Measurements from ENCODE around the gene FBLN7.
A peak's percentile ranks its signal among the peaks of the same experiment; 100 is the strongest.

Gene FBLN7

GRCh38 chr2:112181571-112182290 lies 43.5 kb downstream of the FBLN7 start:
- Mint-ChIP-seq H3K4me1 (ENCODE audit: low read depth) (peaks cover 37% of the 10 kb centered on the region), H3K36me3 (ENCODE audit: low read depth) (peaks cover 7% of the 10 kb centered on the region), H3K9me3 (no peaks in the 10 kb centered on the region), H3K27ac (peak overlapping the region; percentile 38), H3K4me3 (peak overlapping the region; percentile 66), H3K27me3 (peaks cover 13% of the 10 kb centered on the region)

GRCh38 chr2:112182581-112183034 lies 44.4 kb downstream of the FBLN7 start:
- Mint-ChIP-seq H3K4me3 (peak overlapping the region; percentile 66), H3K36me3 (ENCODE audit: low read depth) (peaks cover 12% of the 10 kb centered on the region), H3K27me3 (peaks cover 13% of the 10 kb centered on the region), H3K9me3 (no peaks in the 10 kb centered on the region), H3K4me1 (ENCODE audit: low read depth) (peaks cover 46% of the 10 kb centered on the region), H3K27ac (peak overlapping the region; percentile 93)

GRCh38 chr2:112183327-112184025 lies 45.3 kb downstream of the FBLN7 start:
- Mint-ChIP-seq H3K9me3 (peaks cover 4% of the 10 kb centered on the region), H3K27me3 (peaks cover 17% of the 10 kb centered on the region), H3K4me1 (ENCODE audit: low read depth) (peaks cover 55% of the 10 kb centered on the region), H3K27ac (peak overlapping the region; percentile 93), H3K36me3 (ENCODE audit: low read depth) (peaks cover 17% of the 10 kb centered on the region), H3K4me3 (peak overlapping the region; percentile 66)

GRCh38 chr2:112184121-112184520 lies 45.9 kb downstream of the FBLN7 start:
- Mint-ChIP-seq H3K4me1 (ENCODE audit: low read depth) (peaks cover 61% of the 10 kb centered on the region), H3K27ac (peak overlapping the region; percentile 93), H3K36me3 (ENCODE audit: low read depth) (peaks cover 17% of the 10 kb centered on the region), H3K27me3 (peaks cover 10% of the 10 kb centered on the region), H3K9me3 (peaks cover 4% of the 10 kb centered on the region), H3K4me3 (peak overlapping the region; percentile 66)

GRCh38 chr2:112185131-112185530 lies 46.9 kb downstream of the FBLN7 start:
- H3K9me3 Mint-ChIP-seq = peaks cover 4% of the 10 kb centered on the region
- H3K36me3 Mint-ChIP-seq (ENCODE audit: low read depth) = peaks cover 17% of the 10 kb centered on the region
- no peak overlapping the region for H3K4me3 Mint-ChIP-seq
- peaks cover 10% of the 10 kb centered on the region for H3K27me3 Mint-ChIP-seq
- H3K4me1 Mint-ChIP-seq (ENCODE audit: low read depth) = peaks cover 71% of the 10 kb centered on the region
- H3K27ac Mint-ChIP-seq = peak overlapping the region; percentile 68

GRCh38 chr2:112187046-112187715 lies 49.0 kb downstream of the FBLN7 start:
- H3K27ac Mint-ChIP-seq = peak overlapping the region; percentile 99
- H3K4me3 Mint-ChIP-seq = peak overlapping the region; percentile 82
- H3K27me3 Mint-ChIP-seq = peaks cover 4% of the 10 kb centered on the region
- H3K4me1 Mint-ChIP-seq (ENCODE audit: low read depth) = peaks cover 73% of the 10 kb centered on the region
- peaks cover 17% of the 10 kb centered on the region for H3K36me3 Mint-ChIP-seq (ENCODE audit: low read depth)
- H3K9me3 Mint-ChIP-seq = peaks cover 4% of the 10 kb centered on the region

GRCh38 chr2:112187805-112188596 lies 49.8 kb downstream of the FBLN7 start:
- Mint-ChIP-seq H3K36me3 (ENCODE audit: low read depth) (peaks cover 20% of the 10 kb centered on the region), H3K4me1 (ENCODE audit: low read depth) (peaks cover 71% of the 10 kb centered on the region), H3K4me3 (peak overlapping the region; percentile 82), H3K27ac (peak overlapping the region; percentile 99), H3K27me3 (peaks cover 4% of the 10 kb centered on the region), H3K9me3 (peaks cover 7% of the 10 kb centered on the region)

- peaks cover 20% of the 10 kb centered on the region for H3K36me3 Mint-ChIP-seq (ENCODE audit: low read depth)
- peak overlapping the region; percentile 99 for H3K27ac Mint-ChIP-seq
- peaks cover 63% of the 10 kb centered on the region for H3K4me1 Mint-ChIP-seq (ENCODE audit: low read depth)
- H3K9me3 Mint-ChIP-seq = peaks cover 7% of the 10 kb centered on the region
- H3K27me3 Mint-ChIP-seq = peaks cover 4% of the 10 kb centered on the region
- peak overlapping the region; percentile 82 for H3K4me3 Mint-ChIP-seq
Observed at GRCh38 chr2:112189001-112189556, 50.9 kb downstream of the FBLN7 start.

GRCh38 chr2:112194028-112194427 lies 55.8 kb downstream of the FBLN7 start:
- H3K9me3 Mint-ChIP-seq = peaks cover 3% of the 10 kb centered on the region
- H3K4me3 Mint-ChIP-seq = no peak overlapping the region
- no peaks in the 10 kb centered on the region for H3K27me3 Mint-ChIP-seq
- H3K4me1 Mint-ChIP-seq (ENCODE audit: low read depth) = peaks cover 33% of the 10 kb centered on the region
- H3K27ac Mint-ChIP-seq = no peak overlapping the region
- peaks cover 3% of the 10 kb centered on the region for H3K36me3 Mint-ChIP-seq (ENCODE audit: low read depth)

GRCh38 chr2:112194482-112194881 lies 56.3 kb downstream of the FBLN7 start:
- Mint-ChIP-seq H3K4me1 (ENCODE audit: low read depth) (peaks cover 31% of the 10 kb centered on the region), H3K27ac (peak overlapping the region; percentile 36), H3K36me3 (ENCODE audit: low read depth) (peaks cover 3% of the 10 kb centered on the region), H3K27me3 (no peaks in the 10 kb centered on the region), H3K9me3 (peaks cover 3% of the 10 kb centered on the region), H3K4me3 (no peak overlapping the region)

GRCh38 chr2:112195167-112195766 lies 57.1 kb downstream of the FBLN7 start:
- Mint-ChIP-seq H3K27ac (no peak overlapping the region), H3K36me3 (ENCODE audit: low read depth) (peaks cover 3% of the 10 kb centered on the region), H3K27me3 (no peaks in the 10 kb centered on the region), H3K4me3 (no peak overlapping the region), H3K4me1 (ENCODE audit: low read depth) (peaks cover 28% of the 10 kb centered on the region), H3K9me3 (peaks cover 3% of the 10 kb centered on the region)

GRCh38 chr2:112195950-112196349 lies 57.8 kb downstream of the FBLN7 start:
- Mint-ChIP-seq H3K27ac (no peak overlapping the region), H3K4me1 (ENCODE audit: low read depth) (peaks cover 28% of the 10 kb centered on the region), H3K27me3 (no peaks in the 10 kb centered on the region), H3K4me3 (no peak overlapping the region), H3K36me3 (ENCODE audit: low read depth) (peaks cover 3% of the 10 kb centered on the region), H3K9me3 (peaks cover 3% of the 10 kb centered on the region)

- Mint-ChIP-seq H3K27me3 (no peaks in the 10 kb centered on the region), H3K4me3 (no peak overlapping the region), H3K27ac (no peak overlapping the region), H3K9me3 (peaks cover 5% of the 10 kb centered on the region), H3K36me3 (ENCODE audit: low read depth) (no peaks in the 10 kb centered on the region), H3K4me1 (ENCODE audit: low read depth) (peaks cover 16% of the 10 kb centered on the region)
Observed at GRCh38 chr2:112197868-112198267, 59.7 kb downstream of the FBLN7 start.

- H3K9me3 Mint-ChIP-seq = peaks cover 9% of the 10 kb centered on the region
- H3K36me3 Mint-ChIP-seq (ENCODE audit: low read depth) = no peaks in the 10 kb centered on the region
- no peak overlapping the region for H3K4me3 Mint-ChIP-seq
- no peak overlapping the region for H3K27ac Mint-ChIP-seq
- no peaks in the 10 kb centered on the region for H3K27me3 Mint-ChIP-seq
- H3K4me1 Mint-ChIP-seq (ENCODE audit: low read depth) = peaks cover 16% of the 10 kb centered on the region
Observed at GRCh38 chr2:112198780-112199179, 60.6 kb downstream of the FBLN7 start.
